ENCODE results near the gene CARD19.

- TF ChIP-seq REST (IDR thresholded peaks at IDR 0.05; ENCODE audit: low read depth) (no peak), EP300 (IDR thresholded peaks at IDR 0.05; ENCODE audit: borderline replicate concordance) (no peak), CEBPB (IDR thresholded peaks at IDR 0.05) (no peak), FOXM1 (IDR thresholded peaks at IDR 0.05; ENCODE audit: borderline replicate concordance, low read depth) (no peak)
Observed at GRCh38 chr9:93161786-93162562, 66.0 kb downstream of the CARD19 start.
